Testis (tissue), 3 donors: ENCODE measurements around the gene TMEM185B. TPM values are rescaled to one million over a fixed set of nuclear protein-coding genes. Genes with fewer than 3 reads are reported as not detected.

Experiments used
- DNase-seq: peaks from one replicate; pipeline ENCODE4 v3.0.0-alpha.2; 2019
- H3K27ac ChIP-seq, 2 donors: fragments of 200-600 bp; sonication (generic); one replicate each; pipeline ENCODE4 v1.5.1; 2019
- H3K27me3 ChIP-seq: fragments of 200-600 bp; sonication (generic); one replicate; pipeline ENCODE4 v1.5.1; 2019
- H3K36me3 ChIP-seq: fragments of 200-600 bp; sonication (generic); one replicate; pipeline ENCODE4 v1.5.1; 2017; ENCODE audit warnings: low read depth; ENCODE audit errors: missing control alignments
- H3K4me1 ChIP-seq: fragments of 200-600 bp; sonication (generic); one replicate; pipeline ENCODE4 v1.5.1; 2019
- H3K4me3 ChIP-seq, 2 donors: fragments of 200-600 bp; sonication (generic); one replicate each; pipeline ENCODE4 v1.5.1; 2017 to 2019
- H3K9me3 ChIP-seq: fragments of 200-600 bp; sonication (generic); one replicate; pipeline ENCODE4 v1.5.1; 2017
- CTCF ChIP-seq, 3 experiments: fragments of 450-650 bp in 2 of 3; fragments of 200-600 bp in 1 of 3; sonication (generic) in 1 of 3; IDR thresholded peaks; one replicate each; pipeline ENCODE4 v1.5.1; 2016 to 2019; ENCODE audit warnings: antibody characterized with exemption in 3 of 3, mild to moderate bottlenecking in 2 of 3, moderate library complexity in 1 of 3
- POLR2A ChIP-seq: fragments of 450-650 bp; IDR thresholded peaks from one replicate; pipeline ENCODE4 v1.6.1; 2017; ENCODE audit warnings: antibody characterized with exemption, mild to moderate bottlenecking, moderate library complexity
- WGBS, 2 donors: methylation state at CpG; one replicate each; pipeline ENCODE4 v1.1.5; 2018; 5-methylcytosine and 5-hydroxymethylcytosine counted together
- intact Hi-C: fragments of 100-400 bp; cut with DNase I; formaldehyde crosslinking; loops from one replicate; pipeline ENCODE4 v1.15.1; 2023; ENCODE audit warnings: low total_unique reads
- polyA plus RNA-seq: library from polyadenylated mRNA; stranded (reverse); fragments of 350-450 nt; fragmentation: Illumina TruSeq; extraction: RNeasy Lipid Tissue Mini Kit (QIAGEN cat#74804); gene quantifications from one replicate; pipeline ENCODE4 v1.2.3, GENCODE V29; 2014; ENCODE audit warnings: low read depth, low replicate concordance; ENCODE audit not compliant: insufficient read depth
- total RNA-seq, 2 donors: library from RNA; depleted of rRNA; stranded (reverse); fragments of >200 nt; gene quantifications; one replicate each; pipeline ENCODE4 v1.2.3, GENCODE V29; 2016

Gene TMEM185B
- total and polyA plus RNA-seq, 3 donors from 2014 or later: 41.2 to 72.5 (median 63.4) TPM

DNA sequence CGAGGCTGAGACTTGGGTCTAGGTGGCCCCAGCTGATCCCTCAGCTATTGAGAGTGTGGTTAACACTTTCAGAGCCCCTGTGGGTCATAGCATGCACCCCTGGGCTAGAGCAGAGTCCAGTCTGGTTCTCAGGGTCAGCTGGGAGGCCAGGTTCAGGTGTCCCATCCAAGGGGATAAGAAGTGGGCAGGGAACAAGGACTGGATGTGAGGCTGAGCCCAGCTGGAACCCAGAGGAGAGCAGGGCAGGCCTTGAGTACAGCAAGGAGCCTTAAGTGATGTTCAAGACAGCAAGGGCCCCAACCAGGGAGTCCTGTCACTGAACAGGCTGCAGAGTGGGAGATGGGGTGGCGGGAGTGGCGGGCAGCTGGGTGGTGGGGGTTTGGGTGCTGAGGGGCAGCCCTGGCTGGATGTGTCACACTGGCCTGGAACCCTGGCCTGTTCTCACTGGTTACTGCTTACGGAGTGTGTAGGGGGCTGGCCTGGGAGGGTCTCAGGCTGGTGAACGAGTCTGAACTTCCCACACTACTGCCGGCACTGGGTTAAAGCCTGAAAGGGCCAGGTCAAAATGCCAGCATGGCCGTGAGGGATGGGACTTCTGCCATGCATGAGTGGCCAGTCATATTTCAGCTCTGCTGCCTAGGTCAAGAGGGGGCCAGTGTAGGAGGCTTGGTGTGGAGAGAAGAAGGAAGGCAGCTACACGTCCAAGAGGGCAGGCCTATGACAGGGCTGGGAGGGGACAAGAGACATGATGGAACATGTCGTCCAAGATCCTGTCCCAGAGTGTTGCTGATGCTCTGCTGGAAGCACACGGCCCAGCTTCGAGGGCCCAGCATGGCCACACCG lies 13.6 kb downstream of the TMEM185B start:
- H3K4me1 ChIP-seq: no peaks in the 10 kb centered on the region
- no peak for TF ChIP-seq CTCF (IDR thresholded peaks at IDR 0.05)
- no peak for TF ChIP-seq POLR2A
- 88 to 92% methylated on average over 8 to 12 of the region's 12 CpGs for WGBS, 2 donors
- no peak overlapping the region for H3K4me3 ChIP-seq
- H3K36me3 ChIP-seq: no peaks in the 10 kb centered on the region
- no peaks in the 10 kb centered on the region for H3K9me3 ChIP-seq
- no peak for DNase-seq
- intact Hi-C loops: no loop called here
- H3K27me3 ChIP-seq: no peaks in the 10 kb centered on the region
- H3K27ac ChIP-seq: no peak overlapping the region

- Histone ChIP-seq H3K36me3 (no peaks in the 10 kb centered on the region), H3K27me3 (no peaks in the 10 kb centered on the region), H3K9me3 (no peaks in the 10 kb centered on the region), H3K27ac (no peak overlapping the region), H3K4me1 (peaks cover 4% of the 10 kb centered on the region), H3K4me3 (no peak overlapping the region)
- intact Hi-C loops: no loop called here
- TF ChIP-seq CTCF (IDR thresholded peaks at IDR 0.05) (no peak), POLR2A (no peak)
- no peak for DNase-seq
- WGBS, 2 donors: 90 to 98% methylated on average over 7 to 10 of the region's 10 CpGs
Observed at GRCh38 chr2:120208381-120209353, 14.5 kb downstream of the TMEM185B start.

DNA sequence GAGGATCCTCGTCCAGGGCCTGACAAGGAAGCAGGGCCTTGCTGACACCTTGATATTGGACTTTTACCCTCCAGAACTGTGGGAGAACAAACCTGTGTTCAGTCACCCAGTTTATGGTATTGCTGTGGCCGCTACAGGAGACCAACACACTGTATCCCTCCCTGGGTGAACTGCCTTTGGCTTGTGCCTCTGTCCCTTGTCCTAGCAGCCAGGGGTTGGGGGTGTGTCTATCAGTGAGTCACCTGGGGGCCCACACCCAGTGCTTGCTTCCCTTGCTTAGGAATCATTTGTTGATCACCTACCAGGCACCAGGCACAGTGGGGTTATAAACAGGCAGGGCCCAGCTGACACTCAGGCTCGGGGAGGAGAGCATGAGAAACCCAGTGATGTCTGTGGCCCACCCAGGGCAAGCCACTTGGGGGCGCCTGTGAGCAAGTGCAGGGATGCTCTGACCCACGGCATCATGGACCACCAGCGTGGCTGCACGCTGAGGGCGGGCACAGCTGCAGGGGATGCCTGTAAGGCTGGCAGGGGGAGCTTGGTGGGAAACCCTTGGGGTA lies 17.1 kb downstream of the TMEM185B start:
- WGBS, 2 donors: 91 to 94% methylated on average over 2 to 8 of the region's 8 CpGs
- intact Hi-C loops: no loop called here
- peak; percentile 49 for DNase-seq
- Histone ChIP-seq H3K4me3 (no peak overlapping the region), H3K4me1 (peaks cover 4% of the 10 kb centered on the region), H3K27me3 (no peaks in the 10 kb centered on the region), H3K36me3 (no peaks in the 10 kb centered on the region), H3K27ac (no peak overlapping the region), H3K9me3 (no peaks in the 10 kb centered on the region)
- TF ChIP-seq CTCF (IDR thresholded peaks at IDR 0.05) (peak in 2 of 3 experiments; percentile 26 to 28), POLR2A (no peak)

DNA sequence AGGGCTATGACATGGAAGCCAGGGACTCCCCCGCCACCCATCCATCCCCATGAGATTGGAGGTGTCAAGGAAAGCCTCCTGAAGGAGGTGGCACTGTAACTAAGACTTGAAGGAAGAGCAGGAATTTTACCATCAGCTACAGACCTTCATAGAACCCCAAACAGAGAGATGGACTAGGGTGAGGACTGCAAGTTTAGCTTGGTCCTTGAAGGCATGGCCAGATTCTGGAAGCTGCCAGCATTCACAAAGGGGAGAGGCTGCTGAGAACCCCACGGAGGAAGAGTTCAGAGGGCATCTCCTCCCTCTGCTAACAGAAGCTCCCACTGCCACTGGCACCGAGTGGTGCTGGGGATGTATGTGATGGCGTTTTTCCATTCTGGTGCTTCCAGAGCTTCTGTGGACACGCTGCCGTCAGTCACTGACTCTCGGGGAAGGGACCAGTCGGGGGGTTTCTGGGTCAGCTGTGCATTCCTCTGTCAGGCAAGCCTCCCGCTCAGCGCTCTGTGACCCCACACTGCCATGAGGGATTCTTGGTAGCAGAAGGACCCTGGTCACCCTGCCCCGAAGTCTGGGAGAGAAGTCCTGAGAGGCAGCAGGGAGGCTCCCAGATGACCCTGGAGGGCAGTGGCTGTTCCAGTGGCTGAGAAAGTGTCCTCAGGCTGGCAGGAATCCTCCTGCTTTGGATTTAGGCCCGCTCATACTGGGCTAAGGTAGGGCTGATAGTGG lies 18.1 kb downstream of the TMEM185B start:
- 92 to 93% methylated on average over 11 to 12 of the region's 12 CpGs for WGBS, 2 donors
- no peak overlapping the region for H3K4me3 ChIP-seq
- no peak for DNase-seq
- H3K27me3 ChIP-seq: no peaks in the 10 kb centered on the region
- H3K36me3 ChIP-seq: no peaks in the 10 kb centered on the region
- H3K9me3 ChIP-seq: no peaks in the 10 kb centered on the region
- intact Hi-C loops: no loop called here
- H3K27ac ChIP-seq: no peak overlapping the region
- peaks cover 4% of the 10 kb centered on the region for H3K4me1 ChIP-seq
- TF ChIP-seq POLR2A: no peak
- TF ChIP-seq CTCF (IDR thresholded peaks at IDR 0.05): no peak
